GM21825 (cell line): Measurements from ENCODE around the gene MRPS18C.

Experiments
- ATAC-seq: cut with Tn5 transposase; IDR thresholded peaks from one replicate; pipeline ENCODE4 v1.9.1; 2021; ENCODE audit warnings: mild to moderate bottlenecking, moderate library complexity; ENCODE audit not compliant: unreplicated experiment

MRPS18C gene

GRCh38 chr4:83455281-83456183 is at the start of gene MRPS18C, which contains the start of gene HELQ:
Gene MRPS18C (plus strand): TSS chr4:83456058. CDS start chr4:83456078, 20 bp downstream.
Gene HELQ (minus strand): TSS chr4:83455823. CDS start chr4:83455693, 130 bp downstream.
- peak; percentile 91 for ATAC-seq

GRCh38 chr4:83408908-83409307 is 47.0 kb upstream of the MRPS18C start:
- no peak for ATAC-seq

GRCh38 chr4:83413676-83414075 is 42.2 kb upstream of the MRPS18C start:
- ATAC-seq: no peak

- ATAC-seq: no peak
Measured at GRCh38 chr4:83417566-83417965, 38.3 kb upstream of the MRPS18C start.

GRCh38 chr4:83418211-83418610 is 37.6 kb upstream of the MRPS18C start:
- ATAC-seq: no peak

- ATAC-seq: no peak
Measured at GRCh38 chr4:83431200-83431599, 24.7 kb upstream of the MRPS18C start.

GRCh38 chr4:83436680-83437079 is 19.2 kb upstream of the MRPS18C start:
- no peak for ATAC-seq

GRCh38 chr4:83438719-83439118 is 17.1 kb upstream of the MRPS18C start:
- no peak for ATAC-seq

GRCh38 chr4:83440148-83440814 is 15.6 kb upstream of the MRPS18C start:
- ATAC-seq: no peak

GRCh38 chr4:83440899-83441298 is 15.0 kb upstream of the MRPS18C start:
- ATAC-seq: no peak

- no peak for ATAC-seq
Measured at GRCh38 chr4:83449009-83449408, 6.8 kb upstream of the MRPS18C start.

- no peak for ATAC-seq
Measured at GRCh38 chr4:83454686-83455085, 1.2 kb upstream of the MRPS18C start.

- no peak for ATAC-seq
Measured at GRCh38 chr4:83456184-83456501, 285 bp downstream of the MRPS18C start.

- ATAC-seq: no peak
Measured at GRCh38 chr4:83473423-83473822, 17.6 kb downstream of the MRPS18C start.

- no peak for ATAC-seq
Measured at GRCh38 chr4:83473966-83474365, 18.1 kb downstream of the MRPS18C start.

- peak; percentile 99 for ATAC-seq
Measured at GRCh38 chr4:83484500-83485461, 28.9 kb downstream of the MRPS18C start, which contains the start of gene ABRAXAS1. Gene ABRAXAS1 (minus strand): TSS chr4:83485100. CDS start chr4:83485072, 28 bp downstream.

GRCh38 chr4:83486457-83487129 is 30.7 kb downstream of the MRPS18C start:
- no peak for ATAC-seq

GRCh38 chr4:83489711-83490326 is 34.0 kb downstream of the MRPS18C start:
- ATAC-seq: no peak

GRCh38 chr4:83490876-83491450 is 35.1 kb downstream of the MRPS18C start:
- peak; percentile 69 for ATAC-seq
